ENCODE data around the gene RIPK4.

Gene RIPK4

DNA sequence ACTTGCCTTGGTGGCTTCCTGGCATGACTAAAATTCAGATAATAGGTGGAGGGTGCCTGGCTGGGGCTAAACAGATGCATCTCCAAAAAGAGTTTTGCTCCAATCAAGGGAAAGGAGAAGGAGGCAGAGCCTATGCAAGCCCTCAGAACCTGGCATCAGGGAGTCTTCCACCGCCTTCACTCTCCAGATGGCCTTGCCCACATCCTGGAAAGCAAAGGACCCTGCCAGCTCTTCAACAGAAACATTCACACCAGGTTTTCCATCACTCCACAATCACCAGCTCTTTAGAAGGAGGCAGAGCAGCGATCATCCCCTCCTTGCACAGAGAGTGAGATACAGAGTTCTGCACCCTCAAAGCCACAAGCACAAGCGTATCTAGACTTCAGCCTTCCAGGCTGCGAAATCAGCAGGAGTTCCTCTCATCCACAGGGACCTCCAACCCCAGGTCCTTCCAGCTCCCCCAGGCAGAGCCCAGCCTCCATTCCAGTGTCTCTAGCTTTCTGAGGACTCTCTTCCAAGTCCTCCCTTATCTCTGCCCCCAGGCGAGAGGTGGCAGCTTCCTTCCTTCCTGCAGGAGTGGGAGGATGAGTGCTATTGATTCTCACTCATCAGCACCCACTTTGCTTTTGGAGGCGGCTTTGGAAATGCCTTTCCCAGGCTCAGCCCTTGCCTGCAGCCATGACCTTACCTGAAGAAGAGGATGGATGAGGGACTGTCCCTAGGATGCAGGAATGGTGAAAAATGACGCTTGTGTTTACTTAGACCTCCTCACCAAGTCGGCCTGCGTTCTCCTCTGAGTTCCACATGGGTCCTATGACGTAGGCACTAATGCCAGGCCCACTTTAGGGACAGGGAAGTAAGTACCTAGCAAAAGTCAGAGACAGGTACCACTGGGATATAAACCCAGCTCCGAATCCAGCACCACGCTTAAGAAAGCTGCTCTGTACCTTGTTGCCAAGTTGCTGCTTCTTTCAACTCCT lies 75.4 kb downstream of the RIPK4 start:
- no peak for DNase-seq (ENCODE audit: low read depth)

Data from stimulated activated CD8-positive, alpha-beta memory T cell treated with anti-CD3 and anti-CD28 coated beads, Interleukin-12 subunit alpha, Interleukin-12 subunit beta, amount 100 ng/mL, for 1 hour (primary cell).